Nephron (organoid): Measurements from ENCODE around the gene COX4I1.

Experiments used
- H3K27ac Mint-ChIP-seq, 3 experiments: 2 replicates each; pipeline ENCODE4 v1.8.0; 2020; ENCODE audit warnings: mixed read lengths in 3 of 3, mild to moderate bottlenecking in 2 of 3, moderate library complexity in 1 of 3
- H3K27me3 Mint-ChIP-seq: 2 replicates; pipeline ENCODE4 v1.8.0; 2021; ENCODE audit warnings: low read depth, mild to moderate bottlenecking, moderate library complexity, mixed read lengths
- H3K36me3 Mint-ChIP-seq: 2 replicates; pipeline ENCODE4 v1.8.0; 2020; ENCODE audit warnings: low read depth, mixed read lengths
- H3K4me1 Mint-ChIP-seq: 2 replicates; pipeline ENCODE4 v1.8.0; 2020; ENCODE audit warnings: mixed read lengths
- H3K4me3 Mint-ChIP-seq, 3 experiments: 2 replicates each; pipeline ENCODE4 v1.8.0; 2020; ENCODE audit warnings: mild to moderate bottlenecking in 3 of 3, mixed read lengths in 3 of 3, moderate library complexity in 2 of 3
- H3K9me3 Mint-ChIP-seq: 2 replicates; pipeline ENCODE4 v1.8.0; 2020; ENCODE audit warnings: mixed read lengths
- CTCF ChIP-seq, 3 experiments: fragments of 200-600 bp; sonication (generic); IDR thresholded peaks; one replicate each; pipeline ENCODE4 v1.5.0; 2021; ENCODE audit warnings: antibody characterized with exemption in 3 of 3; ENCODE audit not compliant: unreplicated experiment in 3 of 3

COX4I1 gene

GRCh38 chr16:85752511-85753420 lies 46.7 kb upstream of the COX4I1 start:
- peak overlapping the region; percentile 31 to 53 (median 43) for H3K4me3 Mint-ChIP-seq
- peaks cover 18% of the 10 kb centered on the region for H3K4me1 Mint-ChIP-seq
- peaks cover 72% of the 10 kb centered on the region for H3K27me3 Mint-ChIP-seq
- peak; percentile 12 to 31 (median 27) for TF ChIP-seq CTCF (IDR thresholded peaks at IDR 0.05; ENCODE audit: unreplicated experiment in 3 of 3)
- no peaks in the 10 kb centered on the region for H3K9me3 Mint-ChIP-seq
- H3K36me3 Mint-ChIP-seq: no peaks in the 10 kb centered on the region
- peak overlapping the region in 2 of 3 experiments; percentile 11 to 43 for H3K27ac Mint-ChIP-seq

GRCh38 chr16:85753559-85753958 lies 45.9 kb upstream of the COX4I1 start:
- Mint-ChIP-seq H3K36me3 (no peaks in the 10 kb centered on the region), H3K9me3 (no peaks in the 10 kb centered on the region), H3K4me1 (peaks cover 16% of the 10 kb centered on the region), H3K4me3 (no peak overlapping the region), H3K27me3 (peaks cover 72% of the 10 kb centered on the region), H3K27ac (peak overlapping the region in 1 of 3 experiments; percentile 11)
- no peak for TF ChIP-seq CTCF (IDR thresholded peaks at IDR 0.05; ENCODE audit: unreplicated experiment in 3 of 3)

GRCh38 chr16:85753976-85754375 lies 45.5 kb upstream of the COX4I1 start:
- H3K9me3 Mint-ChIP-seq: no peaks in the 10 kb centered on the region
- no peak overlapping the region for H3K4me3 Mint-ChIP-seq
- peaks cover 13% of the 10 kb centered on the region for H3K4me1 Mint-ChIP-seq
- TF ChIP-seq CTCF (IDR thresholded peaks at IDR 0.05; ENCODE audit: unreplicated experiment in 3 of 3): no peak
- no peaks in the 10 kb centered on the region for H3K36me3 Mint-ChIP-seq
- H3K27ac Mint-ChIP-seq: no peak overlapping the region
- peaks cover 74% of the 10 kb centered on the region for H3K27me3 Mint-ChIP-seq

- H3K27ac Mint-ChIP-seq: no peak overlapping the region
- no peak overlapping the region for H3K4me3 Mint-ChIP-seq
- no peak for TF ChIP-seq CTCF (IDR thresholded peaks at IDR 0.05; ENCODE audit: unreplicated experiment in 3 of 3)
- peaks cover 77% of the 10 kb centered on the region for H3K27me3 Mint-ChIP-seq
- no peaks in the 10 kb centered on the region for H3K36me3 Mint-ChIP-seq
- H3K4me1 Mint-ChIP-seq: peaks cover 13% of the 10 kb centered on the region
- H3K9me3 Mint-ChIP-seq: no peaks in the 10 kb centered on the region
Observed at GRCh38 chr16:85754413-85754812, 45.1 kb upstream of the COX4I1 start.

GRCh38 chr16:85755929-85756768 lies 43.3 kb upstream of the COX4I1 start:
- Mint-ChIP-seq H3K27me3 (peaks cover 81% of the 10 kb centered on the region), H3K27ac (no peak overlapping the region), H3K9me3 (no peaks in the 10 kb centered on the region), H3K4me1 (peaks cover 8% of the 10 kb centered on the region), H3K36me3 (no peaks in the 10 kb centered on the region), H3K4me3 (no peak overlapping the region)
- no peak for TF ChIP-seq CTCF (IDR thresholded peaks at IDR 0.05; ENCODE audit: unreplicated experiment in 3 of 3)
